ENCODE results near the gene LPCAT2. TPM values are rescaled to one million over a fixed set of nuclear protein-coding genes. Genes with fewer than 3 reads are reported as not detected.

LPCAT2 gene
- total and polyA plus RNA-seq, 2 experiments from 2014 or later: 7.8 to 23.8 TPM

- Histone ChIP-seq H3K4me3 (no peak overlapping the region), H3K4me2 (no peak overlapping the region), H3K27me3 (ENCODE audit: insufficient read depth) (no peaks in the 10 kb centered on the region), H3K27ac (ENCODE audit: low read depth) (no peak overlapping the region), H3K36me3 (ENCODE audit: insufficient read depth) (no peaks in the 10 kb centered on the region), H3K4me1 (ENCODE audit: insufficient read depth) (no peaks in the 10 kb centered on the region), H3F3A (replicated peaks; ENCODE audit: low read depth) (no peaks in the 10 kb centered on the region), H2AFZ (no peak overlapping the region), H3K9me2 (ENCODE audit: insufficient read depth) (no peaks in the 10 kb centered on the region), H3K79me2 (replicated peaks; ENCODE audit: insufficient read depth) (no peaks in the 10 kb centered on the region), H4K20me1 (replicated peaks; ENCODE audit: insufficient read depth) (no peaks in the 10 kb centered on the region)
- no peak for DNase-seq (ENCODE audit: low spot score)
- Mint-ChIP-seq H3K4me3 (no peak overlapping the region), H3K27ac (no peak overlapping the region), H3K36me3 (ENCODE audit: low read depth) (no peaks in the 10 kb centered on the region), H3K27me3 (ENCODE audit: insufficient read depth, low read depth, poor library complexity) (no peaks in the 10 kb centered on the region), H3K9me3 (no peaks in the 10 kb centered on the region), H3K4me1 (no peaks in the 10 kb centered on the region)
- no peak for ATAC-seq
- no peak for TF ChIP-seq ETS1 (IDR thresholded peaks at IDR 0.05)
- TF ChIP-seq ZNF331 (CRISPR knock-in tag; IDR thresholded peaks at IDR 0.05; ENCODE audit: low read depth): no peak
- TF ChIP-seq CTCF (conservative IDR thresholded peaks at IDR 0.05; ENCODE audit: low read depth in 2 of 2): no peak
- no peak for TF ChIP-seq EZH2 (IDR thresholded peaks at IDR 0.05; ENCODE audit: low read depth, unreplicated experiment)
- TF ChIP-seq ZNF114 (CRISPR knock-in tag; IDR thresholded peaks at IDR 0.05): no peak
- no peak for TF ChIP-seq CREB1 (CRISPR knock-in tag; IDR thresholded peaks at IDR 0.05; ENCODE audit: low read depth)
- no peak for TF ChIP-seq JUNB (IDR thresholded peaks at IDR 0.05; ENCODE audit: unreplicated experiment)
- TF ChIP-seq POLR2AphosphoS5 (IDR thresholded peaks at IDR 0.05; ENCODE audit: low read depth): no peak
- no peak for TF ChIP-seq STAT1 (IDR thresholded peaks at IDR 0.05; ENCODE audit: unreplicated experiment)
- TF ChIP-seq EZH2phosphoT487 (IDR thresholded peaks at IDR 0.05; ENCODE audit: unreplicated experiment): no peak
- no peak for TF ChIP-seq ZNF462 (CRISPR knock-in tag; IDR thresholded peaks at IDR 0.05)
Observed at GRCh38 chr16:55562936-55563335, 54.1 kb downstream of the LPCAT2 start.
